Fibroblast of lung (primary cell): ENCODE data around the gene KICS2.

Source experiments
- EZH2 ChIP-seq: IDR thresholded peaks from 2 replicates; pipeline ENCODE4 v1.5.1; 2012; ENCODE audit warnings: low read length, control low read depth, mild to moderate bottlenecking; ENCODE audit errors: missing control alignments
- TF ChIP-seq, protein P1 (sequence below), 2 donors: IDR thresholded peaks in 1 of 2; conservative IDR thresholded peaks in 1 of 2; 1 replicate in 1 of 2; 2 replicates in 1 of 2; pipeline ENCODE4 v1.5.1; 2011 to 2012; ENCODE audit warnings: low read length in 2 of 2, control low read depth in 1 of 2, inconsistent platforms in 1 of 2, low read depth in 1 of 2, mild to moderate bottlenecking in 1 of 2

DNA sequence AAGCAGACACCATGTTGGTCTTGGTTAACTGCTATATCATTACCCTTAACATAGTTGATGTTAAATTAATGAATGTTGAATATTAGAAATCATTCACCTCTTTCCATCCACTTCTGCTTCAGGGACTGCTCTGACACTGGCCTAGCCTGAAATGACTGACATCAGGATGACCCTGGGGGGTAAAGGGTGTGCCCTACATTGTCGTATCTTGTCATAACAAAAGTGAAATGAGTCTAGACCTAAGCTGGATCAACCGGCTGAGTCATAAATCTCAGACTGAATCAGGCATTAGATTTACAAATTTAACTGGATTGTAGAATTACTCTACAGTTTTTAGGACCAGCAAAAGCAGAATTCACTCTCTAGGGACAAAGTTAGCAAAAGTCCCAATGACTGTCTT is 35.3 kb downstream of the KICS2 start:
- TF ChIP-seq, protein P1, sequence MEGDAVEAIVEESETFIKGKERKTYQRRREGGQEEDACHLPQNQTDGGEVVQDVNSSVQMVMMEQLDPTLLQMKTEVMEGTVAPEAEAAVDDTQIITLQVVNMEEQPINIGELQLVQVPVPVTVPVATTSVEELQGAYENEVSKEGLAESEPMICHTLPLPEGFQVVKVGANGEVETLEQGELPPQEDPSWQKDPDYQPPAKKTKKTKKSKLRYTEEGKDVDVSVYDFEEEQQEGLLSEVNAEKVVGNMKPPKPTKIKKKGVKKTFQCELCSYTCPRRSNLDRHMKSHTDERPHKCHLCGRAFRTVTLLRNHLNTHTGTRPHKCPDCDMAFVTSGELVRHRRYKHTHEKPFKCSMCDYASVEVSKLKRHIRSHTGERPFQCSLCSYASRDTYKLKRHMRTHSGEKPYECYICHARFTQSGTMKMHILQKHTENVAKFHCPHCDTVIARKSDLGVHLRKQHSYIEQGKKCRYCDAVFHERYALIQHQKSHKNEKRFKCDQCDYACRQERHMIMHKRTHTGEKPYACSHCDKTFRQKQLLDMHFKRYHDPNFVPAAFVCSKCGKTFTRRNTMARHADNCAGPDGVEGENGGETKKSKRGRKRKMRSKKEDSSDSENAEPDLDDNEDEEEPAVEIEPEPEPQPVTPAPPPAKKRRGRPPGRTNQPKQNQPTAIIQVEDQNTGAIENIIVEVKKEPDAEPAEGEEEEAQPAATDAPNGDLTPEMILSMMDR (conservative IDR thresholded peaks at IDR 0.05 in 1 of 2, IDR thresholded peaks at IDR 0.05 in 1 of 2; ENCODE audit: low read depth in 1 of 2, low read length in 2 of 2), result no peak
- TF ChIP-seq EZH2, result no peak
